Fibroblast of lung (primary cell): ENCODE results near the gene MTA2.

ENCODE experiments used
- EZH2 ChIP-seq: IDR thresholded peaks from 2 replicates; pipeline ENCODE4 v1.5.1; 2012; ENCODE audit warnings: low read length, control low read depth, mild to moderate bottlenecking; ENCODE audit errors: missing control alignments
- TF ChIP-seq, protein P1 (sequence below), 2 donors: IDR thresholded peaks in 1 of 2; conservative IDR thresholded peaks in 1 of 2; 1 replicate in 1 of 2; 2 replicates in 1 of 2; pipeline ENCODE4 v1.5.1; 2011 to 2012; ENCODE audit warnings: low read length in 2 of 2, control low read depth in 1 of 2, inconsistent platforms in 1 of 2, low read depth in 1 of 2, mild to moderate bottlenecking in 1 of 2

DNA sequence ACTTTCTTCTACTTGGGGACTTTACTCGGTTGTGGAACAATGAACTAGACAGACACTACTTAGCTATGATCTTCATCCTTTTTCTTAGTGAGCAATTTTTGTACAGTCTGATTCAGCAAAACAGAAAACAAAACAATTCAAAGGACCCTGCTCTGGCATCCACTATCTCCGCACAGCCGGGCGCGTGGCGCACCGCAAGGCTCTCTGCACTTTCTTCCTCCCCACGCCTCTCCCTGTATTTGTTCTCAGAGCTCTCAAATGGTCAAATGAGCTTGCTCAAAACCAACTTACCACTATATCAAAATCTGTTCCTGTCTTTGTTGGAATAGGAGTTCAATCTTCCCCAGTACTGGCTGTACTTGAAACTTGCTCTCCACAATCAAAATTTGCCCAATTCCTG, 35.4 kb downstream of the MTA2 start:
- TF ChIP-seq, protein P1, sequence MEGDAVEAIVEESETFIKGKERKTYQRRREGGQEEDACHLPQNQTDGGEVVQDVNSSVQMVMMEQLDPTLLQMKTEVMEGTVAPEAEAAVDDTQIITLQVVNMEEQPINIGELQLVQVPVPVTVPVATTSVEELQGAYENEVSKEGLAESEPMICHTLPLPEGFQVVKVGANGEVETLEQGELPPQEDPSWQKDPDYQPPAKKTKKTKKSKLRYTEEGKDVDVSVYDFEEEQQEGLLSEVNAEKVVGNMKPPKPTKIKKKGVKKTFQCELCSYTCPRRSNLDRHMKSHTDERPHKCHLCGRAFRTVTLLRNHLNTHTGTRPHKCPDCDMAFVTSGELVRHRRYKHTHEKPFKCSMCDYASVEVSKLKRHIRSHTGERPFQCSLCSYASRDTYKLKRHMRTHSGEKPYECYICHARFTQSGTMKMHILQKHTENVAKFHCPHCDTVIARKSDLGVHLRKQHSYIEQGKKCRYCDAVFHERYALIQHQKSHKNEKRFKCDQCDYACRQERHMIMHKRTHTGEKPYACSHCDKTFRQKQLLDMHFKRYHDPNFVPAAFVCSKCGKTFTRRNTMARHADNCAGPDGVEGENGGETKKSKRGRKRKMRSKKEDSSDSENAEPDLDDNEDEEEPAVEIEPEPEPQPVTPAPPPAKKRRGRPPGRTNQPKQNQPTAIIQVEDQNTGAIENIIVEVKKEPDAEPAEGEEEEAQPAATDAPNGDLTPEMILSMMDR (conservative IDR thresholded peaks at IDR 0.05 in 1 of 2, IDR thresholded peaks at IDR 0.05 in 1 of 2; ENCODE audit: low read depth in 1 of 2, low read length in 2 of 2), result no peak
- TF ChIP-seq EZH2, result no peak
